SKM-1 (cell line): ENCODE data around the gene CERS6.
"Not testable (repeated sequence)": the region's sequence is repeated elsewhere in the genome, so short reads cannot be mapped to it uniquely, and the experiment has no call there.

ENCODE experiments used
- DNase-seq: peaks from one replicate; lab custom pipeline; 2025; ENCODE audit not compliant: unreplicated experiment; lab: John Stamatoyannopoulos, UW

The CERS6 gene

GRCh38 chr2:168455645-168456520, at the start of gene CERS6:
CERS6 (plus strand) TSS chr2:168456272; CDS start chr2:168456449, 177 bp downstream.
- DNase-seq, result peak; percentile 84

GRCh38 chr2:168412301-168412700, 43.8 kb upstream of the CERS6 start:
- not testable (repeated sequence) for DNase-seq

GRCh38 chr2:168413101-168413500, 43.0 kb upstream of the CERS6 start:
- DNase-seq, result not testable (repeated sequence)

GRCh38 chr2:168416555-168416954, 39.5 kb upstream of the CERS6 start:
- no peak for DNase-seq

- no peak for DNase-seq
These were observed 33.5 kb upstream of the CERS6 start for GRCh38 chr2:168422584-168422983.

GRCh38 chr2:168424112-168424951, 31.7 kb upstream of the CERS6 start:
- DNase-seq, result no peak

GRCh38 chr2:168424971-168425370, 31.1 kb upstream of the CERS6 start:
- no peak for DNase-seq

- no peak for DNase-seq
These were observed 29.2 kb upstream of the CERS6 start for GRCh38 chr2:168426861-168427260.

- DNase-seq, result no peak
These were observed 28.6 kb upstream of the CERS6 start for GRCh38 chr2:168427451-168427850.

- DNase-seq, result no peak
These were observed 27.6 kb upstream of the CERS6 start for GRCh38 chr2:168428431-168428830.

- DNase-seq, result no peak
These were observed 26.1 kb upstream of the CERS6 start for GRCh38 chr2:168429988-168430387.

- no peak for DNase-seq
These were observed 25.6 kb upstream of the CERS6 start for GRCh38 chr2:168430431-168430830.

- no peak for DNase-seq
These were observed 24.6 kb upstream of the CERS6 start for GRCh38 chr2:168431301-168432024.

- no peak for DNase-seq
These were observed 24.0 kb upstream of the CERS6 start for GRCh38 chr2:168432100-168432499.

- DNase-seq, result no peak
These were observed 23.4 kb upstream of the CERS6 start for GRCh38 chr2:168432565-168433186.

- DNase-seq, result no peak
These were observed 22.5 kb upstream of the CERS6 start for GRCh38 chr2:168433527-168433926.

- DNase-seq, result no peak
These were observed 21.9 kb upstream of the CERS6 start for GRCh38 chr2:168434146-168434545.

- no peak for DNase-seq
These were observed 19.2 kb upstream of the CERS6 start for GRCh38 chr2:168436840-168437239.

GRCh38 chr2:168438553-168438952, 17.5 kb upstream of the CERS6 start:
- DNase-seq, result no peak

GRCh38 chr2:168439536-168439935, 16.5 kb upstream of the CERS6 start:
- no peak for DNase-seq
